Nucleus accumbens (tissue), 56 donors: ENCODE data around the gene EML4.
"Not testable (repeated sequence)": the region's sequence is repeated elsewhere in the genome, so short reads cannot be mapped to it uniquely, and the experiment has no call there.

Source experiments
- DNase-seq, 56 donors: peaks; one replicate each; lab custom pipeline; 2025; lab: John Stamatoyannopoulos, UW

Gene EML4

GRCh38 chr2:42170619-42171395 lies 1.7 kb downstream of the EML4 start:
- no peak for DNase-seq

DNA sequence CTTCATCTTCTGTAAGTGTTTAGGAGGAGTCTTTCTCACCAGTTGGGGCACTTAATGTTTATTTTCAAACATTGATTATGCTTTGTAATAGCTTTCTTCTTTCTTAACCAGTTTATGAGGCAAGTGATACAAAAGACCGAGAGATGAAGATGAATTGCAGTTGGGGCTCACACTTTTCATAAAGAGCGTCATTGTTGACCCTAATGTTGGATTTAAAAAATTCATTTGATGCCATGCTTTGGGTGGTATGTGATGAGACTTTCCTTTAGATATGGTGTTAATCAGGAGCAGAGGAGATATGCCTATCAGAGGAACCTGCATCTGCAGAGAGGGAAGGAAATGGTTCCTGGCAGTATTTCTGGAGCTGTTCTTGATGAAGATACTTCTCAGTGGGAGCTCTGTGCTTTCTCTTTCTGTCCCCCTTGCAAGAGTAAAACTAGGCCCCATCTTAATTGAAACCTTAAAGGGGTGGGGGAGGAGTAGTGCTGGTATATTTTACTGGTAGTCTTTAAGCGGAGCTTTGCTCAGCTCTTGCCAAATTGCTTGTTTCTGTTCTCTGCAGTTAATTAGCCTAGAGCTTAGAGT lies 2.3 kb downstream of the EML4 start:
- DNase-seq: no peak

- DNase-seq: no peak
Observed at GRCh38 chr2:42172020-42172419, 2.9 kb downstream of the EML4 start.

DNA sequence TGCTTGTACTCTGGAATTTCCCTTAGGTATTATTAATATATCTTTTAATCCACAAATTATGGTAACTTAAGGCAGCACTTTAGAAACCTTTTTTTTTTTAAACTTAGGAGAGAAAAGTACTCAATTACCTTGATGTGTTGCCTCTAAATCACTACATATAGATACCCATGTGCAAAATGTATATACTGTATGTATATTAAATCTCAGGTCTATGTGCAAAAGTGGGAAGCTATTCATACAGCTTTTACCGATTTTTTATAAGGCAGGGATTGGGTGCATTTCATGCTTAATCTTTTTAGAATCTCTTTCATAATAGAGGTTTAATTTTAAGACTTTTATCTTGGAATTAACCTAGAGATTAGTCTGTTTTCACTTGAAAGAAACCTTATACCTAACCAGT lies 3.4 kb downstream of the EML4 start:
- DNase-seq: no peak

- DNase-seq: not testable (repeated sequence)
Observed at GRCh38 chr2:42173467-42173866, 4.3 kb downstream of the EML4 start.

DNA sequence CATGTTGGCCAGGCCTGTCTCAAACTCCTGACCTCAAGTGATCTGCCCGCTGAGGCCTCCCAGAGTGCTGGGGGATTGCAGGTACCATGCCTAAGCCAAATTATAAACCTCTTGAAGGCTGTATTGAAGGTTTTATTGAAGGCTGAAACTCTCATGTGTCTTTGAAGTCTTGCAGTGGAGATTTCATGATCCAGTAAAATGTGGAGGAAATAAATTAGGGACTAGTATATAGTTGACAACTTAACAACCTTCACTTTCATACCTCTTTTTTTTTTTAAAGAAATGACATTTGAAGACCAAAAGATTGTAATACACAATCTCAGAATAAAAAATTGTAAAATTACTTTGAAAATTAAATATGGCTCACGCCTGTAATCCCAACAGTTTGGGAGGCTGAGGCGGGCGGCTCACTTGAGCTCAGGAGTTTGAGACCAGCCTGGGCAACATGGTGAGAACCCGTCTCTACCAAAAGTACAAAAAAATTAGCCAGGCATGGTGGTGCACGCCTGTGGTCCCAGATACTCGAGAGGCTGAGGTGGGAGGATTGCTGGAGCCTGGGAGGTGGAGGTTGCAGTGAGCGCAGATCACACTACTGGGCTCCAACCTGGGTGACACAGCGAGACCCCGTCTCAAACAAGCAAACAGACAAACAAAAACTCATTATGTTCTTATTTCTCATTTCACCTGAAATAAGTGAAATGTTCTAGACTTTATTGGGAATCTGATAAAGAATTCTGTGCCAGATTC lies 8.0 kb downstream of the EML4 start:
- DNase-seq: no peak

DNA sequence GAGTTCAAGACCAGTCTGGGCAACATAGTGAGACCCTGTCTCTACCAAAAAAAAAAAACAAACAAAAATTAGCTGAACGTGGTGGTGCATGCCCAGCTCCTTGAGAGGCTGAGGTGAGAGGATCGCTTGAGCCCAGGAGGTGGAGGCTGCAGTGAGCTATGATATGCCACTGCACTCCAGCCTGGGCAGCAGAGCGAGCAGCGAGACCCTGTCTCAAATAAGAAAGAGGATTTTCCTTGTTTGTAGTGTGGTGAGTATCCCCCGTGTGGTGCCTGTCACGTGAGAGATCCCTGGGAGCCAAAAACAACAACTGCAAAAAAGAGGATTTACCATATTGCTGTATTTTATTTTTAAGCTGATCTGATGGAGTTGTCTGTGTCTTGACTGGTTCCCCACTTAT lies 9.2 kb downstream of the EML4 start:
- DNase-seq: no peak

GRCh38 chr2:42180300-42180699 lies 11.1 kb downstream of the EML4 start:
- DNase-seq: no peak

- DNase-seq: no peak
Observed at GRCh38 chr2:42182654-42183308, 13.6 kb downstream of the EML4 start.

- no peak for DNase-seq
Observed at GRCh38 chr2:42183775-42184174, 14.6 kb downstream of the EML4 start.

GRCh38 chr2:42184346-42184745 lies 15.2 kb downstream of the EML4 start:
- DNase-seq: no peak

DNA sequence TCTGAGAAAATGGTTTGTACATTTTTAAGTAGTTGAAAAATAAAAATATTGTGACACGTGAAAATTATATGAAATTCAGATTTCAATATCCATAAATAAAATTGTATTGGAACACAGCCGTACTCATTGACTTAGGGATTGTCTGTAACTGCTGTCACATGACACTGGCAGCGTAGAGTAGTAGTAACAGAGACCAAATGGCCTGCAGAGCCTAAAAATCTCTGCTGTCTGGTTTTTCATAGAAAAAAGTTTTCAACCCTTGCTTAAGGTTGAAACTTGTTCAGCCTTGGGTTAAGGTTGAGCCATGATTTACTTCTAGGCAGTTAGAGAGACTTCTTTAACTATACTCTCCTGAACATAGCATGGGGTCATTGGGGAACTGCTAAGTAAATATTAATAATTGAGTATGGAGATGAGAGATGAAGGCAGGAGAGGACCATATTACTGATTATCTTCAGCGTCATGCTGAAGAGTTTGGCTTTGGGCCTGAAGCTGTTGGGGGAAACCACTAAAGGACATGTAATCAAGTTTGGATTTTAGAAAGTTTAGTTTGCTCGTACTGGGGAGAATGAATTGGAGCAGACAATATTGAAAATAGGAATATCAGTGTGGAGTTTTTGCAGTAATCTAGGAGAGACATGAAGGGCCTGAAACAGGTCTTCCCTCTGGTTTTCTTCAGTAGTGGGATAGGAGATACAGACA lies 16.2 kb downstream of the EML4 start:
- no peak for DNase-seq

DNA sequence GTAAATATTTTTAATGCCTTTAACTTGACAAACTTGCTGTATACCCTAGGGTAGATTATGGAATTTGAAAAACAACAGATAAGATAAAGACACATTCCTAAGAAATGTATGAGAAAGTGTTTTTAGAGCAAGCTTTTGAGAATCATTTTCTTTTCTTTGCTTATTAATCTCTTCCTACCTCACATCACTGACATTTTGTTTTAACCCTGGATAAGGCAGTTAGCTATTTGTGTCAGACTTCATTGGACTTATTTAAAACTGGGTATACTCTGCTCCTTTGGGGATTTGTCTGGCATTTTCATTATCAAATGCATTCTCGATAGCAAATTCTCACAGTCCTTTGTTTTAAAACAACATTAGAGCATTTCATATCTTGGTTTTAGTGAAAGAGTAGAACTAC lies 17.2 kb downstream of the EML4 start:
- no peak for DNase-seq

DNA sequence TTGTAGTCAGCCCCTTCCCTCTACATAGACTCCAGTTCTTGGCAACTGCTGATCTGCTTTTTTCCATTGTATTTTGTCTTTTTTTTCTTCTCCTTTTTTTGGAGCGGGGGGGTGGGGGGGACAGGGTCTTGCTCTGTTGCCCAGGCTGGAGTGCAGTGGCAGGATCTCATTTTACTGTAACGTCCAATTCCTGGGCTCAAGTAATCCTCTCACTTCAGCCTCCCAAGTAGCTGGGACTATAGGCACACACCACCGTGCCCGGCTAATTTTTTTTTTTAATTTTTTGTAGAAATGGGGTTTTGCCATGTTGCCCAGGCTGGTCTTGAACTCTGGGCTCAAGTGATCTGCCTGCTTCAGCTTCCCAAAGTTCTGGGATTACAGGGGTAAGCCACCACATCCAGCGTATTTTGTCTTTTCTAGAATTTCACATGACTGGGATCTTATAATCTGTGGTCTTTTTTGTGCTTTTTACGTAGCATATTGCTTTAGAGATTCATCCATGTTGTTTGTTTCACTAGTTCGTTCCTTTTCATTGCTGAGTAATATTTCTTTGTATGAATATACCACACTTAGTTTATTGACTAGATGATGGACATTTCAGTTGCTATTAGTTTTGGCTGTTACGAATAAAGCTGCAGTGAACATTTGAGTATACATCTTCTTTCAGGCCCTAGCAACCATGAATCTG lies 17.9 kb downstream of the EML4 start:
- no peak for DNase-seq

GRCh38 chr2:42187886-42188285 lies 18.7 kb downstream of the EML4 start:
- DNase-seq: no peak

- DNase-seq: no peak
Observed at GRCh38 chr2:42189235-42189566, 20.0 kb downstream of the EML4 start.

- no peak for DNase-seq
Observed at GRCh38 chr2:42190191-42190590, 21.0 kb downstream of the EML4 start.

GRCh38 chr2:42191285-42192009 lies 22.3 kb downstream of the EML4 start:
- no peak for DNase-seq

- DNase-seq: no peak
Observed at GRCh38 chr2:42192010-42192373, 22.8 kb downstream of the EML4 start.
